H1 (cell line): ENCODE results near the gene ZNF423. TPM values are rescaled to one million over a fixed set of nuclear protein-coding genes. Genes with fewer than 3 reads are reported as not detected.

ENCODE experiments used
- HDAC2 ChIP-seq, 2 experiments: fragments of 300-600 bp in 1 of 2; sonication (generic) in 1 of 2; IDR thresholded peaks; 2 replicates each; pipeline ENCODE4 v1.6.1; 2011 to 2012; ENCODE audit warnings: low read depth in 2 of 2, low read length in 2 of 2, mild to moderate bottlenecking in 2 of 2, moderate library complexity in 2 of 2, borderline replicate concordance in 1 of 2, inconsistent platforms in 1 of 2
- KDM1A ChIP-seq: fragments of 200-600, 300-600 bp; sonication (generic); IDR thresholded peaks from 2 replicates; pipeline ENCODE4 v1.7.1; 2016; ENCODE audit warnings: mild to moderate bottlenecking, low read length, borderline replicate concordance
- KDM4A ChIP-seq: IDR thresholded peaks from one replicate; pipeline ENCODE4 v1.7.1; 2012; ENCODE audit warnings: low read depth, mild to moderate bottlenecking, moderate library complexity, low read length, inconsistent platforms; ENCODE audit not compliant: severe bottlenecking
- NANOG ChIP-seq: IDR thresholded peaks from 2 replicates; pipeline ENCODE4 v1.6.1; 2011; ENCODE audit warnings: low read length, low read depth, mild to moderate bottlenecking, inconsistent platforms; ENCODE audit not compliant: insufficient read depth, poor library complexity, severe bottlenecking
- NRF1 ChIP-seq: IDR thresholded peaks from 2 replicates; pipeline ENCODE4 v1.6.1; 2011; ENCODE audit warnings: mild to moderate bottlenecking, low read depth, low read length, improper control_type of control experiment
- POLR2AphosphoS5 ChIP-seq: IDR thresholded peaks from 2 replicates; pipeline ENCODE4 v1.6.1; 2011; ENCODE audit warnings: low read depth, low read length
- SRF ChIP-seq: IDR thresholded peaks from 2 replicates; pipeline ENCODE4 v1.6.1; 2011; ENCODE audit warnings: mild to moderate bottlenecking, low read depth, low read length, moderate library complexity
- ZNF274 ChIP-seq: IDR thresholded peaks from 2 replicates; pipeline ENCODE4 v1.7.0; 2012; ENCODE audit warnings: low read length, borderline replicate concordance; ENCODE audit errors: extremely low read depth
- polyA plus RNA-seq, 7 experiments: library from polyadenylated mRNA; depleted of rRNA in 3 of 7; stranded (reverse) in 5 of 7; unstranded in 2 of 7; fragments of >200 nt in 5 of 7; fragments of 200-250 nt in 2 of 7; gene quantifications; 1 replicate in 5 of 7; 2 replicates in 1 of 7; 4 replicates in 1 of 7; pipeline versions ENCODE4 v1.2.1 to v1.2.3, GENCODE V29; 2011 to 2013; ENCODE audit warnings: missing spikeins in 2 of 7, mixed read lengths in 2 of 7
- total RNA-seq: library from RNA; stranded (reverse); fragmentation: NEBNext Ultra II Directional; extraction: Animal tissue kit (Norgen Biotek cat#: 25700); gene quantifications from 2 replicates; pipeline ENCODE4 v1.2.1, GENCODE V29; 2021
- TF ChIP-seq, protein P1 (sequence below): fragments of 300-600 bp; sonication (generic); IDR thresholded peaks from 2 replicates; pipeline ENCODE4 v1.7.1; 2012; ENCODE audit warnings: low read length, moderate library complexity, mild to moderate bottlenecking, inconsistent platforms; ENCODE audit not compliant: insufficient replicate concordance

Gene ZNF423
- total and polyA plus RNA-seq, 2 of the 8 experiments (the other 6 are each of a cell fraction or from before 2014, with no cell fraction given): 38.2 to 52.3 TPM

DNA sequence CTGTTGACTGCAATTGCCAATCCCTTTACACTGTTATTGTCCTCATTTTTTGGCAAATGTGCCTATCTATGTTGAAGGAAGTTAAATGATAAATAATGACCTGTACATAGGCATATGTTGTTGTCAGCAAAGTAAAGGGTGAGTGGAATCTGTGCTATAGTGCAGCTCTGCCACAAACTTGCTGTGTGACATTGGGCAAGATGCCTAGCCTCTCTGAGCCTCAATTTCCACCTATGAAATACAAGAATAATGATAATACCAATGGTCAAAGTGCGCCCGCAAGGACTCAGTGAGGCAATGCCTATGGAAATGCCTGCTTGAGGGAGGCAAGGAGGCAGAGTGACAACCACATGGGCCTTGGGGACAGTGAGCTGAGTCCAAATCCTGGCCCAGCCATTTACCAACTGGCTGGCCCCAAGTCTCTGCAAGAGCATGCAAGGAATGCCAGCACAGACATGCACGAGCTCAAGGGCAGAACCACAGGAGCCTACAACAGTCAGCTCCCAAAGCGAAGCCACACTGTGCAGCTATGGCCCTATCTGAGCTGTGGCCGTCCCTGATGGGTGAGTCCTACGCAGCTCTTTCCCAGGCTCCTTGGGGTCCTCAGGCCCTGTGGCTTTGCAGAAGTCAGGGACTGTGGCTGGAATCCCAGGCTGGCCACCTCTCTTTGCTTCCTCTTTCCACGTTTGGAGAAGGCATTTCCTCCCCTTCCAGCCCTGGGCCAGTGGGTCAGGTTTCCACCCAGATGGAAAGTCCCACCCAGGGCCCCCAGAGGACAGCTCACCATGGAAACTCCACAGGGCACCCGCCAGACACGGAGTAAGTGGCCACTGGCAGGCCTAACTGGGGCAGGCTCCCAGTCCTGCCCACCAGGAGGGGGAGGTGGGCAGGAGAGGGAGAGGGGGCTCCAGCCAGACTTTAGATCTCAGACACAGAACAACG, 82.1 kb downstream of the ZNF423 start (continued):
- TF ChIP-seq, protein P1, sequence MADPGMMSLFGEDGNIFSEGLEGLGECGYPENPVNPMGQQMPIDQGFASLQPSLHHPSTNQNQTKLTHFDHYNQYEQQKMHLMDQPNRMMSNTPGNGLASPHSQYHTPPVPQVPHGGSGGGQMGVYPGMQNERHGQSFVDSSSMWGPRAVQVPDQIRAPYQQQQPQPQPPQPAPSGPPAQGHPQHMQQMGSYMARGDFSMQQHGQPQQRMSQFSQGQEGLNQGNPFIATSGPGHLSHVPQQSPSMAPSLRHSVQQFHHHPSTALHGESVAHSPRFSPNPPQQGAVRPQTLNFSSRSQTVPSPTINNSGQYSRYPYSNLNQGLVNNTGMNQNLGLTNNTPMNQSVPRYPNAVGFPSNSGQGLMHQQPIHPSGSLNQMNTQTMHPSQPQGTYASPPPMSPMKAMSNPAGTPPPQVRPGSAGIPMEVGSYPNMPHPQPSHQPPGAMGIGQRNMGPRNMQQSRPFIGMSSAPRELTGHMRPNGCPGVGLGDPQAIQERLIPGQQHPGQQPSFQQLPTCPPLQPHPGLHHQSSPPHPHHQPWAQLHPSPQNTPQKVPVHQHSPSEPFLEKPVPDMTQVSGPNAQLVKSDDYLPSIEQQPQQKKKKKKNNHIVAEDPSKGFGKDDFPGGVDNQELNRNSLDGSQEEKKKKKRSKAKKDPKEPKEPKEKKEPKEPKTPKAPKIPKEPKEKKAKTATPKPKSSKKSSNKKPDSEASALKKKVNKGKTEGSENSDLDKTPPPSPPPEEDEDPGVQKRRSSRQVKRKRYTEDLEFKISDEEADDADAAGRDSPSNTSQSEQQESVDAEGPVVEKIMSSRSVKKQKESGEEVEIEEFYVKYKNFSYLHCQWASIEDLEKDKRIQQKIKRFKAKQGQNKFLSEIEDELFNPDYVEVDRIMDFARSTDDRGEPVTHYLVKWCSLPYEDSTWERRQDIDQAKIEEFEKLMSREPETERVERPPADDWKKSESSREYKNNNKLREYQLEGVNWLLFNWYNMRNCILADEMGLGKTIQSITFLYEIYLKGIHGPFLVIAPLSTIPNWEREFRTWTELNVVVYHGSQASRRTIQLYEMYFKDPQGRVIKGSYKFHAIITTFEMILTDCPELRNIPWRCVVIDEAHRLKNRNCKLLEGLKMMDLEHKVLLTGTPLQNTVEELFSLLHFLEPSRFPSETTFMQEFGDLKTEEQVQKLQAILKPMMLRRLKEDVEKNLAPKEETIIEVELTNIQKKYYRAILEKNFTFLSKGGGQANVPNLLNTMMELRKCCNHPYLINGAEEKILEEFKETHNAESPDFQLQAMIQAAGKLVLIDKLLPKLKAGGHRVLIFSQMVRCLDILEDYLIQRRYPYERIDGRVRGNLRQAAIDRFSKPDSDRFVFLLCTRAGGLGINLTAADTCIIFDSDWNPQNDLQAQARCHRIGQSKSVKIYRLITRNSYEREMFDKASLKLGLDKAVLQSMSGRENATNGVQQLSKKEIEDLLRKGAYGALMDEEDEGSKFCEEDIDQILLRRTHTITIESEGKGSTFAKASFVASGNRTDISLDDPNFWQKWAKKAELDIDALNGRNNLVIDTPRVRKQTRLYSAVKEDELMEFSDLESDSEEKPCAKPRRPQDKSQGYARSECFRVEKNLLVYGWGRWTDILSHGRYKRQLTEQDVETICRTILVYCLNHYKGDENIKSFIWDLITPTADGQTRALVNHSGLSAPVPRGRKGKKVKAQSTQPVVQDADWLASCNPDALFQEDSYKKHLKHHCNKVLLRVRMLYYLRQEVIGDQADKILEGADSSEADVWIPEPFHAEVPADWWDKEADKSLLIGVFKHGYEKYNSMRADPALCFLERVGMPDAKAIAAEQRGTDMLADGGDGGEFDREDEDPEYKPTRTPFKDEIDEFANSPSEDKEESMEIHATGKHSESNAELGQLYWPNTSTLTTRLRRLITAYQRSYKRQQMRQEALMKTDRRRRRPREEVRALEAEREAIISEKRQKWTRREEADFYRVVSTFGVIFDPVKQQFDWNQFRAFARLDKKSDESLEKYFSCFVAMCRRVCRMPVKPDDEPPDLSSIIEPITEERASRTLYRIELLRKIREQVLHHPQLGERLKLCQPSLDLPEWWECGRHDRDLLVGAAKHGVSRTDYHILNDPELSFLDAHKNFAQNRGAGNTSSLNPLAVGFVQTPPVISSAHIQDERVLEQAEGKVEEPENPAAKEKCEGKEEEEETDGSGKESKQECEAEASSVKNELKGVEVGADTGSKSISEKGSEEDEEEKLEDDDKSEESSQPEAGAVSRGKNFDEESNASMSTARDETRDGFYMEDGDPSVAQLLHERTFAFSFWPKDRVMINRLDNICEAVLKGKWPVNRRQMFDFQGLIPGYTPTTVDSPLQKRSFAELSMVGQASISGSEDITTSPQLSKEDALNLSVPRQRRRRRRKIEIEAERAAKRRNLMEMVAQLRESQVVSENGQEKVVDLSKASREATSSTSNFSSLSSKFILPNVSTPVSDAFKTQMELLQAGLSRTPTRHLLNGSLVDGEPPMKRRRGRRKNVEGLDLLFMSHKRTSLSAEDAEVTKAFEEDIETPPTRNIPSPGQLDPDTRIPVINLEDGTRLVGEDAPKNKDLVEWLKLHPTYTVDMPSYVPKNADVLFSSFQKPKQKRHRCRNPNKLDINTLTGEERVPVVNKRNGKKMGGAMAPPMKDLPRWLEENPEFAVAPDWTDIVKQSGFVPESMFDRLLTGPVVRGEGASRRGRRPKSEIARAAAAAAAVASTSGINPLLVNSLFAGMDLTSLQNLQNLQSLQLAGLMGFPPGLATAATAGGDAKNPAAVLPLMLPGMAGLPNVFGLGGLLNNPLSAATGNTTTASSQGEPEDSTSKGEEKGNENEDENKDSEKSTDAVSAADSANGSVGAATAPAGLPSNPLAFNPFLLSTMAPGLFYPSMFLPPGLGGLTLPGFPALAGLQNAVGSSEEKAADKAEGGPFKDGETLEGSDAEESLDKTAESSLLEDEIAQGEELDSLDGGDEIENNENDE: no peak
- no peak for TF ChIP-seq NANOG
- TF ChIP-seq KDM4A: no peak
- no peak for TF ChIP-seq SRF
- peak; percentile 95 for TF ChIP-seq KDM1A
- TF ChIP-seq NRF1: no peak
- peak in 1 of 2 experiments; percentile 49; a peak in 1 of 4 replicates for TF ChIP-seq HDAC2 (IDR thresholded peaks at IDR 0.05; ENCODE audit: borderline replicate concordance in 1 of 2, low read depth in 2 of 2, low read length in 2 of 2)
- TF ChIP-seq ZNF274: no peak
- no peak for TF ChIP-seq POLR2AphosphoS5
